H9 (cell line): ENCODE data around the gene VAV2. TPM values are rescaled to one million over a fixed set of nuclear protein-coding genes. Genes with fewer than 3 reads are reported as not detected.
A peak's percentile ranks its signal among the peaks of the same experiment; 100 is the strongest.

Source experiments
- DNase-seq: peaks from one replicate; pipeline ENCODE4 v3.0.0-alpha.2; 2017
- H2AFZ ChIP-seq: one replicate; pipeline ENCODE4 v1.6.1; 2013; ENCODE audit warnings: mild to moderate bottlenecking, low read length, control low read depth, moderate library complexity
- H2AK5ac ChIP-seq: 2 replicates; pipeline ENCODE4 v1.6.1; 2013; ENCODE audit warnings: low read length, control low read depth, mixed read lengths; ENCODE audit not compliant: insufficient read length
- H2BK120ac ChIP-seq: one replicate; pipeline ENCODE4 v1.6.1; 2013; ENCODE audit warnings: low read depth, mild to moderate bottlenecking, low read length, control low read depth, inconsistent platforms; ENCODE audit not compliant: poor library complexity, severe bottlenecking
- H2BK12ac ChIP-seq: 2 replicates; pipeline ENCODE4 v1.6.1; 2013; ENCODE audit warnings: low read length, control low read depth, mixed read lengths, low read depth; ENCODE audit not compliant: insufficient read length
- H2BK15ac ChIP-seq: 2 replicates; pipeline ENCODE4 v1.6.1; 2013; ENCODE audit warnings: low read depth, low read length, control low read depth
- H2BK20ac ChIP-seq: one replicate; pipeline ENCODE4 v1.6.1; 2013; ENCODE audit warnings: low read depth, mild to moderate bottlenecking, low read length, control low read depth, inconsistent platforms; ENCODE audit not compliant: poor library complexity, severe bottlenecking
- H2BK5ac ChIP-seq: 2 replicates; pipeline ENCODE4 v1.6.1; 2013; ENCODE audit warnings: low read length, control low read depth, mixed read lengths; ENCODE audit not compliant: insufficient read length
- H3K14ac ChIP-seq: 2 replicates; pipeline ENCODE4 v1.6.1; 2013; ENCODE audit warnings: low read length, control low read depth; ENCODE audit not compliant: insufficient read depth
- H3K18ac ChIP-seq: 2 replicates; pipeline ENCODE4 v1.6.1; 2013; ENCODE audit warnings: low read depth, mild to moderate bottlenecking, mixed read lengths, low read length, control low read depth; ENCODE audit not compliant: insufficient read length
- H3K23ac ChIP-seq: 2 replicates; pipeline ENCODE4 v1.6.1; 2013; ENCODE audit warnings: low read length, control low read depth, mixed read lengths, low read depth; ENCODE audit not compliant: insufficient read length
- H3K23me2 ChIP-seq: 2 replicates; pipeline ENCODE4 v1.6.1; 2013; ENCODE audit warnings: low read depth, mild to moderate bottlenecking, mixed read lengths, low read length, control low read depth; ENCODE audit not compliant: insufficient read length, poor library complexity, severe bottlenecking
- H3K27ac ChIP-seq: 2 replicates; pipeline ENCODE4 v1.5.1; 2013; ENCODE audit warnings: low read length, control low read depth, mixed read lengths, low read depth; ENCODE audit not compliant: insufficient read length
- H3K27me3 ChIP-seq: 2 replicates; pipeline ENCODE4 v1.6.1; 2013; ENCODE audit warnings: low read length, control low read depth, inconsistent platforms; ENCODE audit not compliant: insufficient read depth
- H3K4ac ChIP-seq: 2 replicates; pipeline ENCODE4 v1.6.1; 2013; ENCODE audit warnings: low read depth, mild to moderate bottlenecking, control low read depth, inconsistent platforms, low read length, moderate library complexity
- H3K4me1 ChIP-seq: 2 replicates; pipeline ENCODE4 v1.6.1; 2013; ENCODE audit warnings: low read length, control low read depth, inconsistent platforms; ENCODE audit not compliant: insufficient read depth
- H3K4me2 ChIP-seq: 2 replicates; pipeline ENCODE4 v1.6.1; 2013; ENCODE audit warnings: low read length, control low read depth, mixed read lengths; ENCODE audit not compliant: insufficient read length, insufficient read depth
- H3K56ac ChIP-seq: 2 replicates; pipeline ENCODE4 v1.6.1; 2013; ENCODE audit warnings: low read depth, mild to moderate bottlenecking, mixed read lengths, low read length, control low read depth; ENCODE audit not compliant: insufficient read length
- H3K79me1 ChIP-seq: 2 replicates; pipeline ENCODE4 v1.6.1; 2013; ENCODE audit warnings: low read depth, mild to moderate bottlenecking, moderate library complexity, low read length, control low read depth, inconsistent platforms; ENCODE audit not compliant: insufficient read depth, poor library complexity, severe bottlenecking
- H3K79me2 ChIP-seq: 2 replicates; pipeline ENCODE4 v1.6.1; 2013; ENCODE audit warnings: low read length, control low read depth, inconsistent platforms; ENCODE audit not compliant: insufficient read depth
- H3K9ac ChIP-seq: 2 replicates; pipeline ENCODE4 v1.6.1; 2013; ENCODE audit warnings: low read length, control low read depth, mixed read lengths; ENCODE audit not compliant: insufficient read length; ENCODE audit errors: extremely low read depth
- H3K9me3 ChIP-seq: one replicate; pipeline ENCODE4 v1.6.1; 2013; ENCODE audit warnings: low read depth, low read length, inconsistent platforms; ENCODE audit not compliant: control insufficient read depth
- H3T11ph ChIP-seq: one replicate; pipeline ENCODE4 v1.6.1; 2013; ENCODE audit warnings: mild to moderate bottlenecking, low read length, control low read depth, inconsistent platforms
- H4K20me1 ChIP-seq: one replicate; pipeline ENCODE4 v1.6.1; 2013; ENCODE audit not compliant: control insufficient read depth, insufficient read length, insufficient read depth
- H4K5ac ChIP-seq: 2 replicates; pipeline ENCODE4 v1.6.1; 2013; ENCODE audit warnings: low read depth, mild to moderate bottlenecking, mixed read lengths, low read length, control low read depth; ENCODE audit not compliant: insufficient read length
- H4K8ac ChIP-seq: replicated peaks from 2 replicates; pipeline ENCODE4 v1.6.1; 2013; ENCODE audit warnings: low read length, control low read depth, mixed read lengths, low read depth; ENCODE audit not compliant: insufficient read length
- H4K91ac ChIP-seq: 2 replicates; pipeline ENCODE4 v1.6.1; 2013; ENCODE audit warnings: low read depth, mild to moderate bottlenecking, moderate library complexity, mixed read lengths, low read length, control low read depth; ENCODE audit not compliant: insufficient read length
- H3K27ac Mint-ChIP-seq, 3 experiments: 2 replicates in 2 of 3; 3 replicates in 1 of 3; pipeline ENCODE4 v1.8.0; 2020 to 2021; ENCODE audit warnings: mixed read lengths in 3 of 3, mild to moderate bottlenecking in 1 of 3, moderate library complexity in 1 of 3
- H3K27me3 Mint-ChIP-seq: 2 replicates; pipeline ENCODE4 v1.8.0; 2021; ENCODE audit warnings: low read depth, mild to moderate bottlenecking, moderate library complexity, mixed read lengths
- H3K36me3 Mint-ChIP-seq, 3 experiments: 2 replicates in 2 of 3; 3 replicates in 1 of 3; pipeline ENCODE4 v1.8.0; 2020 to 2021; ENCODE audit warnings: low read depth in 3 of 3, mixed read lengths in 3 of 3; ENCODE audit not compliant: insufficient read depth in 1 of 3
- H3K4me1 Mint-ChIP-seq, 2 experiments: 2 replicates each; pipeline ENCODE4 v1.8.0; 2020; ENCODE audit warnings: mixed read lengths in 2 of 2
- H3K4me3 Mint-ChIP-seq, 2 experiments: 2 replicates in 1 of 2; 3 replicates in 1 of 2; pipeline ENCODE4 v1.8.0; 2020 to 2021; ENCODE audit warnings: mild to moderate bottlenecking in 2 of 2, mixed read lengths in 2 of 2, moderate library complexity in 1 of 2
- H3K9me3 Mint-ChIP-seq, 2 experiments: 2 replicates in 1 of 2; 3 replicates in 1 of 2; pipeline ENCODE4 v1.8.0; 2020; ENCODE audit warnings: mild to moderate bottlenecking in 2 of 2, mixed read lengths in 2 of 2, moderate library complexity in 1 of 2
- CTCF ChIP-seq: fragments of 200-600 bp; sonication (generic); conservative IDR thresholded peaks from 3 replicates; pipeline ENCODE4 v1.8.0; 2021; ENCODE audit warnings: antibody characterized with exemption, mild to moderate bottlenecking
- WGBS: extraction: QIAGEN DNeasy Blood & Tissue Kit; methylation state at CpG from one replicate; pipeline ENCODE4 v1.1.7; 2013; ENCODE audit warnings: missing lambda C conversion rate, low lambda C conversion rate, mixed read lengths; ENCODE audit not compliant: insufficient read length; ENCODE audit errors: extremely low coverage; 5-methylcytosine and 5-hydroxymethylcytosine counted together
- total RNA-seq: library from RNA; stranded (reverse); gene quantifications from 2 replicates; pipeline ENCODE4 v1.2.1, GENCODE V29; 2021

VAV2 gene
- total RNA-seq, 1 experiment from 2014 or later = 58.7 TPM

GRCh38 chr9:133986774-133987445 is 5.2 kb downstream of the VAV2 start:
- H3K4me2 ChIP-seq = no peak overlapping the region
- Mint-ChIP-seq H3K4me1 (peaks cover 36 to 45% of the 10 kb centered on the region in 2 experiments), H3K36me3 (peaks cover 0 to 5% (median 5%) of the 10 kb centered on the region in 3 experiments; a peak in 3 of 7 replicates), H3K9me3 (no peaks in the 10 kb centered on the region; a peak in 1 of 5 replicates), H3K27me3 (no peaks in the 10 kb centered on the region), H3K27ac (peak overlapping the region in 2 of 3 experiments; percentile 52 to 93; a peak in 4 of 7 replicates), H3K4me3 (no peak overlapping the region)
- H3K4ac ChIP-seq = no peak overlapping the region
- no peak overlapping the region for H2BK15ac ChIP-seq
- no peaks in the 10 kb centered on the region for H3K9me3 ChIP-seq
- H3K14ac ChIP-seq = no peak overlapping the region
- no peak overlapping the region for H3K18ac ChIP-seq
- TF ChIP-seq CTCF = no peak
- H3K23ac ChIP-seq = no peak overlapping the region
- H2BK20ac ChIP-seq = no peak overlapping the region
- H4K8ac ChIP-seq = no peak overlapping the region
- no peak overlapping the region for H4K91ac ChIP-seq
- no peaks in the 10 kb centered on the region for H3K27me3 ChIP-seq
- H3K79me1 ChIP-seq = peaks cover 8% of the 10 kb centered on the region
- H2BK120ac ChIP-seq = no peak overlapping the region
- no peak for DNase-seq
- peaks cover 38% of the 10 kb centered on the region; the same call in 1 of the 2 replicates for H3K79me2 ChIP-seq
- H2AK5ac ChIP-seq = no peak overlapping the region
- H3K9ac ChIP-seq = no peak overlapping the region
- no peaks in the 10 kb centered on the region; the same call in 1 of the 2 replicates for H3K4me1 ChIP-seq
- no peak overlapping the region for H3K56ac ChIP-seq
- no peaks in the 10 kb centered on the region for H4K20me1 ChIP-seq
- WGBS = no CpG with 5 or more reads among the region's 13 CpGs
- no peak overlapping the region for H2BK12ac ChIP-seq
- H4K5ac ChIP-seq = no peak overlapping the region
- H3K27ac ChIP-seq = no peak overlapping the region
- H2AFZ ChIP-seq = no peak overlapping the region
- H3T11ph ChIP-seq = no peak overlapping the region
- peaks cover 6% of the 10 kb centered on the region for H3K23me2 ChIP-seq
- H2BK5ac ChIP-seq = no peak overlapping the region
